Activated T-helper 2 cell treated with anti-CD3 and anti-CD28 coated beads, Interferon-gamma antibody, Interleukin-2, Interleukin-4, amounts not matched to agents 10 μg/mL and 5 μg/mL and 100 μg/mL, durations not matched to agents 14 hours and 24 hours and 36 hours (primary cell): ENCODE data around the gene STUM. TPM values are rescaled to one million over a fixed set of nuclear protein-coding genes. Genes with fewer than 3 reads are reported as not detected.

Experiments used
- DNase-seq: peaks from one replicate; pipeline ENCODE4 v3.0.0; 2021; ENCODE audit warnings: low spot score
- H3K27ac Mint-ChIP-seq: one replicate; pipeline ENCODE4 v1.8.0; 2021; ENCODE audit warnings: mixed read lengths
- H3K27me3 Mint-ChIP-seq: one replicate; pipeline ENCODE4 v1.8.0; 2021; ENCODE audit warnings: low read depth, mixed read lengths
- H3K36me3 Mint-ChIP-seq: one replicate; pipeline ENCODE4 v1.8.0; 2021; ENCODE audit warnings: low read depth, mixed read lengths
- H3K4me1 Mint-ChIP-seq: one replicate; pipeline ENCODE4 v1.8.0; 2021; ENCODE audit warnings: low read depth, mixed read lengths
- H3K4me3 Mint-ChIP-seq: one replicate; pipeline ENCODE4 v1.8.0; 2021; ENCODE audit warnings: low read depth, mild to moderate bottlenecking, moderate library complexity, mixed read lengths
- H3K9me3 Mint-ChIP-seq: one replicate; pipeline ENCODE4 v1.8.0; 2021; ENCODE audit warnings: mixed read lengths
- intact Hi-C: fragments of 100-400 bp; cut with micrococcal nuclease; formaldehyde crosslinking; loops from one replicate; pipeline ENCODE4 v1.15.1; 2023
- total RNA-seq: library from RNA; stranded (reverse); gene quantifications from 2 replicates; pipeline ENCODE4 v1.2.3, GENCODE V29; 2022

Gene STUM
- total RNA-seq, 1 donor from 2014 or later = not detected

- intact Hi-C loops = no loop called here
- no peak for DNase-seq
- no peak overlapping the region for H3K4me3 Mint-ChIP-seq
- H3K27ac Mint-ChIP-seq = no peak overlapping the region
- H3K4me1 Mint-ChIP-seq = no peaks in the 10 kb centered on the region
- no peaks in the 10 kb centered on the region for H3K9me3 Mint-ChIP-seq
- no peaks in the 10 kb centered on the region for H3K36me3 Mint-ChIP-seq
- H3K27me3 Mint-ChIP-seq = peaks cover 2% of the 10 kb centered on the region
Measured at GRCh38 chr1:226524547-226524946, 24.0 kb upstream of the STUM start.

- DNase-seq = no peak
- intact Hi-C loops = no loop called here
- no peak overlapping the region for H3K4me3 Mint-ChIP-seq
Measured at GRCh38 chr1:226525750-226526149, 22.8 kb upstream of the STUM start.

GRCh38 chr1:226526801-226527595 lies 21.6 kb upstream of the STUM start:
- intact Hi-C loops = no loop called here
- no peaks in the 10 kb centered on the region for H3K9me3 Mint-ChIP-seq
- no peaks in the 10 kb centered on the region for H3K36me3 Mint-ChIP-seq
- H3K27ac Mint-ChIP-seq = no peak overlapping the region
- H3K27me3 Mint-ChIP-seq = peaks cover 8% of the 10 kb centered on the region
- H3K4me1 Mint-ChIP-seq = no peaks in the 10 kb centered on the region
- no peak for DNase-seq
- H3K4me3 Mint-ChIP-seq = no peak overlapping the region

More at GRCh38 chr1:226525750-226526149, 22.8 kb upstream of the STUM start:
- Mint-ChIP-seq H3K36me3 (no peaks in the 10 kb centered on the region), H3K27me3 (peaks cover 2% of the 10 kb centered on the region), H3K9me3 (no peaks in the 10 kb centered on the region), H3K4me1 (no peaks in the 10 kb centered on the region), H3K27ac (no peak overlapping the region)

GRCh38 chr1:226529891-226530290 lies 18.7 kb upstream of the STUM start:
- Mint-ChIP-seq H3K4me3 (no peak overlapping the region), H3K4me1 (no peaks in the 10 kb centered on the region), H3K9me3 (no peaks in the 10 kb centered on the region), H3K36me3 (no peaks in the 10 kb centered on the region), H3K27me3 (peaks cover 8% of the 10 kb centered on the region), H3K27ac (no peak overlapping the region)
- no peak for DNase-seq
- intact Hi-C loops = no loop called here

GRCh38 chr1:226530591-226530990 lies 18.0 kb upstream of the STUM start:
- Mint-ChIP-seq H3K27me3 (peaks cover 7% of the 10 kb centered on the region), H3K4me1 (no peaks in the 10 kb centered on the region), H3K27ac (no peak overlapping the region), H3K9me3 (no peaks in the 10 kb centered on the region), H3K4me3 (no peak overlapping the region), H3K36me3 (no peaks in the 10 kb centered on the region)
- no peak for DNase-seq
- intact Hi-C loops = no loop called here

- H3K27me3 Mint-ChIP-seq = peaks cover 6% of the 10 kb centered on the region
- no peak overlapping the region for H3K27ac Mint-ChIP-seq
- no peaks in the 10 kb centered on the region for H3K36me3 Mint-ChIP-seq
- no peak for DNase-seq
- H3K4me1 Mint-ChIP-seq = no peaks in the 10 kb centered on the region
- no peaks in the 10 kb centered on the region for H3K9me3 Mint-ChIP-seq
- no peak overlapping the region for H3K4me3 Mint-ChIP-seq
- intact Hi-C loops = no loop called here
Measured at GRCh38 chr1:226531360-226532093, 17.0 kb upstream of the STUM start.

GRCh38 chr1:226532553-226532952 lies 16.0 kb upstream of the STUM start:
- intact Hi-C loops = no loop called here
- no peak for DNase-seq
- Mint-ChIP-seq H3K27me3 (peaks cover 6% of the 10 kb centered on the region), H3K36me3 (no peaks in the 10 kb centered on the region), H3K27ac (no peak overlapping the region), H3K4me1 (no peaks in the 10 kb centered on the region), H3K4me3 (no peak overlapping the region), H3K9me3 (no peaks in the 10 kb centered on the region)

- DNase-seq = no peak
- Mint-ChIP-seq H3K36me3 (no peaks in the 10 kb centered on the region), H3K9me3 (no peaks in the 10 kb centered on the region), H3K4me3 (no peak overlapping the region), H3K4me1 (no peaks in the 10 kb centered on the region), H3K27ac (no peak overlapping the region), H3K27me3 (peaks cover 6% of the 10 kb centered on the region)
- intact Hi-C loops = no loop called here
Measured at GRCh38 chr1:226533220-226533619, 15.3 kb upstream of the STUM start.

GRCh38 chr1:226534098-226534497 lies 14.5 kb upstream of the STUM start:
- H3K27me3 Mint-ChIP-seq = peaks cover 6% of the 10 kb centered on the region
- intact Hi-C loops = no loop called here
- H3K4me1 Mint-ChIP-seq = no peaks in the 10 kb centered on the region
- H3K9me3 Mint-ChIP-seq = no peaks in the 10 kb centered on the region
- no peaks in the 10 kb centered on the region for H3K36me3 Mint-ChIP-seq
- no peak overlapping the region for H3K27ac Mint-ChIP-seq
- no peak overlapping the region for H3K4me3 Mint-ChIP-seq
- DNase-seq = no peak

- Mint-ChIP-seq H3K27ac (no peak overlapping the region), H3K4me1 (no peaks in the 10 kb centered on the region), H3K27me3 (peaks cover 6% of the 10 kb centered on the region), H3K36me3 (no peaks in the 10 kb centered on the region), H3K9me3 (no peaks in the 10 kb centered on the region), H3K4me3 (no peak overlapping the region)
- intact Hi-C loops = no loop called here
- DNase-seq = no peak
Measured at GRCh38 chr1:226534645-226535044, 13.9 kb upstream of the STUM start.

- intact Hi-C loops = no loop called here
- H3K27ac Mint-ChIP-seq = no peak overlapping the region
- H3K36me3 Mint-ChIP-seq = no peaks in the 10 kb centered on the region
- H3K4me3 Mint-ChIP-seq = no peak overlapping the region
- DNase-seq = no peak
- H3K4me1 Mint-ChIP-seq = no peaks in the 10 kb centered on the region
- no peaks in the 10 kb centered on the region for H3K9me3 Mint-ChIP-seq
- H3K27me3 Mint-ChIP-seq = peaks cover 6% of the 10 kb centered on the region
Measured at GRCh38 chr1:226535666-226536065, 12.9 kb upstream of the STUM start.

GRCh38 chr1:226541231-226541630 lies 7.3 kb upstream of the STUM start:
- Mint-ChIP-seq H3K9me3 (no peaks in the 10 kb centered on the region), H3K27me3 (peaks cover 17% of the 10 kb centered on the region), H3K4me3 (no peak overlapping the region), H3K4me1 (no peaks in the 10 kb centered on the region), H3K36me3 (no peaks in the 10 kb centered on the region), H3K27ac (no peak overlapping the region)
- no peak for DNase-seq
- intact Hi-C loops = no loop called here
